ENCODE results near the gene MAP10.
"Not testable (repeated sequence)": the region's sequence is repeated elsewhere in the genome, so short reads cannot be mapped to it uniquely, and the experiment has no call there.

MAP10 gene

GRCh38 chr1:232805269-232806185, at the start of gene MAP10:
Gene MAP10 (plus strand): TSS chr1:232805416. CDS start chr1:232805450, 34 bp downstream.
- peak; percentile 9 to 58 for DNase-seq

- no peak for DNase-seq
These were observed 40.6 kb upstream of the MAP10 start for GRCh38 chr1:232764458-232765251.

- no peak for DNase-seq
These were observed 39.7 kb upstream of the MAP10 start for GRCh38 chr1:232765542-232765941.

- DNase-seq, result no peak
These were observed 38.9 kb upstream of the MAP10 start for GRCh38 chr1:232766241-232766890.

- no peak for DNase-seq
These were observed 38.3 kb upstream of the MAP10 start for GRCh38 chr1:232766904-232767303.

- peak in 1 of 2 experiments; percentile 5 for DNase-seq
These were observed 37.7 kb upstream of the MAP10 start for GRCh38 chr1:232767305-232768074.

- no peak for DNase-seq
These were observed 36.4 kb upstream of the MAP10 start for GRCh38 chr1:232768793-232769192.

GRCh38 chr1:232769733-232770132, 35.5 kb upstream of the MAP10 start:
- DNase-seq, result no peak

GRCh38 chr1:232773752-232774151, 31.5 kb upstream of the MAP10 start:
- no peak for DNase-seq

GRCh38 chr1:232776526-232777106, 28.6 kb upstream of the MAP10 start:
- DNase-seq, result no peak

- DNase-seq, result no peak
These were observed 24.9 kb upstream of the MAP10 start for GRCh38 chr1:232780354-232780753.

GRCh38 chr1:232784794-232785193, 20.4 kb upstream of the MAP10 start:
- DNase-seq, result no peak

- not testable (repeated sequence) for DNase-seq
These were observed 19.6 kb upstream of the MAP10 start for GRCh38 chr1:232785630-232786029.

GRCh38 chr1:232786845-232787455, 18.3 kb upstream of the MAP10 start:
- no peak for DNase-seq

GRCh38 chr1:232788235-232788872, 16.9 kb upstream of the MAP10 start:
- no peak for DNase-seq

GRCh38 chr1:232789651-232790050, 15.6 kb upstream of the MAP10 start:
- no peak for DNase-seq

GRCh38 chr1:232792949-232793348, 12.3 kb upstream of the MAP10 start:
- DNase-seq, result no peak

GRCh38 chr1:232793944-232794343, 11.3 kb upstream of the MAP10 start:
- peak in 1 of 2 experiments; percentile 6 for DNase-seq

GRCh38 chr1:232795497-232796053, 9.6 kb upstream of the MAP10 start:
- DNase-seq, result no peak

GRCh38 chr1:232797856-232798510, 7.2 kb upstream of the MAP10 start:
- no peak for DNase-seq

Measured in SW 1271 (cell line).